IMR-90 (cell line): Measurements from ENCODE around the gene NEGR1. TPM values are rescaled to one million over a fixed set of nuclear protein-coding genes. Genes with fewer than 3 reads are reported as not detected.

Experiments used
- ATAC-seq: fragments of 200-7000 bp; cut with Tn5 transposase; 2 replicates; pipeline ENCODE4 v1.9.1; 2020; ENCODE audit warnings: low read depth, mild to moderate bottlenecking, moderate library complexity
- BruUV-seq: library from RNA; stranded (reverse); fragments of 400-500 nt; replicated peaks from 2 replicates; lab custom pipeline; 2021; lab: Mats Ljungman, UMichigan
- CTCF ChIA-PET: fragments of 300-600 bp; formaldehyde crosslinking; extraction: SDS; loops from one replicate; lab custom pipeline; 2021; ENCODE audit warnings: antibody characterized with exemption; lab: Yijun Ruan, JAX
- POLR2A ChIA-PET: fragments of 300-600 bp; sonication (Branson Sonifier 250); formaldehyde crosslinking; loops from one replicate; lab custom pipeline; 2022; ENCODE audit warnings: antibody characterized with exemption; ENCODE audit not compliant: unreplicated experiment; lab: Charles Lee
- DNase-seq: peaks from one replicate; pipeline ENCODE4 v3.0.0; 2013
- H2AFZ ChIP-seq: replicated peaks from 2 replicates; pipeline ENCODE3; 2013; ENCODE audit warnings: low read length, mild to moderate bottlenecking; ENCODE audit not compliant: poor library complexity
- H2AK5ac ChIP-seq: 2 replicates; pipeline ENCODE4 v1.6.1; 2013; ENCODE audit warnings: low read depth, low read length, inconsistent platforms
- H2AK9ac ChIP-seq: replicated peaks from 2 replicates; pipeline ENCODE3; 2013; ENCODE audit warnings: mild to moderate bottlenecking, low read depth, low read length, moderate library complexity; ENCODE audit not compliant: poor library complexity
- H2BK120ac ChIP-seq: 2 replicates; pipeline ENCODE4 v1.6.1; 2013; ENCODE audit warnings: low read depth, low read length, inconsistent platforms
- H2BK15ac ChIP-seq: 3 replicates; pipeline ENCODE4 v1.6.1; 2013; ENCODE audit warnings: low read depth, low read length, inconsistent platforms
- H2BK20ac ChIP-seq: 2 replicates; pipeline ENCODE4 v1.6.1; 2013; ENCODE audit warnings: low read depth, mild to moderate bottlenecking, inconsistent platforms, low read length, moderate library complexity
- H2BK5ac ChIP-seq: 2 replicates; pipeline ENCODE4 v1.6.1; 2013; ENCODE audit warnings: mild to moderate bottlenecking, low read depth, low read length, inconsistent platforms; ENCODE audit not compliant: poor library complexity, severe bottlenecking
- H3K14ac ChIP-seq: replicated peaks from 2 replicates; pipeline ENCODE4 v1.6.1; 2013; ENCODE audit warnings: low read depth, low read length, inconsistent platforms
- H3K18ac ChIP-seq: 2 replicates; pipeline ENCODE4 v1.6.1; 2013; ENCODE audit warnings: low read depth, low read length, control low read depth
- H3K23ac ChIP-seq: 2 replicates; pipeline ENCODE4 v1.6.1; 2013; ENCODE audit warnings: low read depth, low read length, inconsistent platforms
- H3K27ac ChIP-seq: 2 replicates; pipeline ENCODE4 v1.5.1; 2013; ENCODE audit warnings: mild to moderate bottlenecking, control low read depth, low read length; ENCODE audit not compliant: insufficient read depth
- H3K27me3 ChIP-seq: 2 replicates; pipeline ENCODE4 v1.6.1; 2013; ENCODE audit warnings: low read length; ENCODE audit not compliant: control insufficient read depth, insufficient read depth
- H3K36me3 ChIP-seq: 2 replicates; pipeline ENCODE4 v1.6.1; 2013; ENCODE audit warnings: low read length, mixed read lengths; ENCODE audit not compliant: control insufficient read depth, insufficient read depth
- H3K4ac ChIP-seq: 2 replicates; pipeline ENCODE4 v1.6.1; 2013; ENCODE audit warnings: low read depth, low read length, inconsistent platforms
- H3K4me1 ChIP-seq: 2 replicates; pipeline ENCODE4 v1.6.1; 2013; ENCODE audit warnings: low read length, mixed read lengths; ENCODE audit not compliant: control insufficient read depth, insufficient read depth
- H3K4me2 ChIP-seq: 2 replicates; pipeline ENCODE4 v1.6.1; 2013; ENCODE audit warnings: low read depth, mild to moderate bottlenecking, control low read depth, low read length, moderate library complexity
- H3K4me3 ChIP-seq: 2 replicates; pipeline ENCODE4 v1.5.1; 2013; ENCODE audit warnings: low read depth, mild to moderate bottlenecking, control low read depth, low read length, moderate library complexity; ENCODE audit not compliant: insufficient read depth
- H3K56ac ChIP-seq: 2 replicates; pipeline ENCODE4 v1.6.1; 2013; ENCODE audit warnings: low read length, inconsistent platforms; ENCODE audit not compliant: insufficient read depth; ENCODE audit errors: extremely low read depth
- H3K79me1 ChIP-seq, 2 experiments: 2 replicates each; pipeline ENCODE4 v1.6.1; 2013; ENCODE audit warnings: low read length in 2 of 2, inconsistent platforms in 1 of 2, low read depth in 1 of 2
- H3K9ac ChIP-seq: 2 replicates; pipeline ENCODE4 v1.6.1; 2013; ENCODE audit warnings: low read depth, low read length, control low read depth
- H3K9me1 ChIP-seq: 2 replicates; pipeline ENCODE4 v1.6.1; 2013; ENCODE audit warnings: low read length, inconsistent platforms; ENCODE audit not compliant: insufficient read depth
- H3K9me3 ChIP-seq: 2 replicates; pipeline ENCODE4 v1.6.1; 2013; ENCODE audit warnings: low read length; ENCODE audit not compliant: control insufficient read depth, insufficient read depth
- H4K20me1 ChIP-seq: 2 replicates; pipeline ENCODE4 v1.6.1; 2013; ENCODE audit warnings: low read length, inconsistent platforms; ENCODE audit not compliant: insufficient read depth
- H4K5ac ChIP-seq: 2 replicates; pipeline ENCODE4 v1.6.1; 2013; ENCODE audit warnings: mild to moderate bottlenecking, low read depth, low read length, control low read depth
- H4K8ac ChIP-seq, 2 experiments: 2 replicates each; pipeline ENCODE4 v1.6.1; 2013; ENCODE audit warnings: low read depth in 2 of 2, low read length in 2 of 2, control low read depth in 1 of 2, inconsistent platforms in 1 of 2
- H4K91ac ChIP-seq: 2 replicates; pipeline ENCODE4 v1.6.1; 2013; ENCODE audit warnings: low read depth, low read length, inconsistent platforms; ENCODE audit not compliant: insufficient read depth
- FOS ChIP-seq: fragments of 150-350 bp; IDR thresholded peaks from 2 replicates; pipeline ENCODE4 v1.6.1; 2016; ENCODE audit warnings: low read depth, low read length
- MAZ ChIP-seq: IDR thresholded peaks from 2 replicates; pipeline ENCODE4 v1.6.1; 2012; ENCODE audit warnings: low read depth, mild to moderate bottlenecking, low read length, improper control_type of control experiment, moderate library complexity, borderline replicate concordance
- MXI1 ChIP-seq: IDR thresholded peaks from 2 replicates; pipeline ENCODE4 v1.6.1; 2012; ENCODE audit warnings: low read depth, mild to moderate bottlenecking, low read length, moderate library complexity, borderline replicate concordance
- RAD21 ChIP-seq: IDR thresholded peaks from 2 replicates; pipeline ENCODE4 v1.6.1; 2012; ENCODE audit warnings: low read length, improper control_type of control experiment
- SMC3 ChIP-seq: fragments of 150-350 bp; IDR thresholded peaks from 2 replicates; pipeline ENCODE4 v1.6.1; 2016; ENCODE audit warnings: low read depth, mild to moderate bottlenecking, antibody characterized with exemption, low read length, moderate library complexity
- WGBS, 2 experiments: methylation state at CpG; one replicate each; pipeline versions ENCODE4 v1.1.5 to v1.1.7; 2013; ENCODE audit warnings: missing lambda C conversion rate in 2 of 2; ENCODE audit not compliant: insufficient read length in 1 of 2; ENCODE audit errors: extremely low coverage in 2 of 2; 5-methylcytosine and 5-hydroxymethylcytosine counted together
- dilution Hi-C: fragments of 300-500 bp; cut with HindIII; formaldehyde crosslinking; loops from one replicate; pipeline ENCODE4 v1.14.3; 2018; ENCODE audit warnings: low sequenced_read_pairs; ENCODE audit not compliant: unreplicated experiment
- in situ Hi-C: fragments of 300-500 bp; cut with MboI; formaldehyde crosslinking; loops from 3 replicates; pipeline ENCODE4 v1.14.3; 2019; ENCODE audit warnings: low sequenced_read_pairs, inconsistent platforms, mixed read lengths
- intact Hi-C: fragments of 100-400 bp; cut with micrococcal nuclease; formaldehyde crosslinking; loops from 2 replicates; pipeline ENCODE4 v1.10.0; 2022
- polyA plus RNA-seq, 3 experiments: library from polyadenylated mRNA; depleted of rRNA; stranded (reverse); fragments of >200 nt; gene quantifications; 2 replicates each; pipeline ENCODE4 v1.2.3, GENCODE V29; 2012; ENCODE audit warnings: low replicate concordance in 1 of 3
- total RNA-seq: library from RNA; depleted of rRNA; stranded (reverse); fragments of >200 nt; gene quantifications from 2 replicates; pipeline ENCODE4 v1.2.3, GENCODE V29; 2012

Gene NEGR1
- total and polyA plus RNA-seq, 2 of the 4 experiments (the other 2 are of a cell fraction): 5.1 to 9.1 TPM

GRCh38 chr1:71640116-71640515 is 642.2 kb downstream of the NEGR1 start:
- H3K14ac ChIP-seq: no peak overlapping the region
- CTCF ChIA-PET: no interaction called here
- H2BK20ac ChIP-seq: no peak overlapping the region
- BruUV-seq: no TSS peak
- 100% methylated on average over 1 of the region's 3 CpGs; no CpG with 5 or more reads in 1 of the 2 experiments for WGBS, 2 experiments
- no peak overlapping the region for H3K27ac ChIP-seq
- H2AK5ac ChIP-seq: no peak overlapping the region; the same call in 1 of the 2 replicates
- H2BK15ac ChIP-seq: no peak overlapping the region; the same call in 2 of the 3 replicates
- no peak overlapping the region for H2BK5ac ChIP-seq
- in situ Hi-C loops: no loop called here
- no peak overlapping the region for H4K91ac ChIP-seq
- no peak for DNase-seq
- POLR2A ChIA-PET: no interaction called here
- no peak overlapping the region for H4K5ac ChIP-seq
- no peak overlapping the region for H3K4me3 ChIP-seq
- no peak overlapping the region for H3K4me2 ChIP-seq
- no peak overlapping the region for H3K9ac ChIP-seq
- dilution Hi-C loops: no loop called here
- H2AK9ac ChIP-seq: no peak overlapping the region
- H3K9me1 ChIP-seq: no peaks in the 10 kb centered on the region
- no peak overlapping the region for H3K4ac ChIP-seq
- no peaks in the 10 kb centered on the region; a peak in 1 of 4 replicates for H3K79me1 ChIP-seq
- H4K20me1 ChIP-seq: no peaks in the 10 kb centered on the region
- H4K8ac ChIP-seq: no peak overlapping the region; a peak in 1 of 4 replicates
- no peaks in the 10 kb centered on the region for H3K36me3 ChIP-seq
- TF ChIP-seq RAD21 (no peak), FOS (no peak), SMC3 (no peak), MXI1 (no peak), MAZ (no peak)
- no peak overlapping the region for H3K23ac ChIP-seq
- H3K27me3 ChIP-seq: no peaks in the 10 kb centered on the region
- intact Hi-C loops: no loop called here
- no peak overlapping the region for H3K56ac ChIP-seq
- no peak for ATAC-seq
- H3K18ac ChIP-seq: peak overlapping the region; percentile 48
- no peak overlapping the region for H2BK120ac ChIP-seq
- H3K4me1 ChIP-seq: 0 out of 2 replicates have a peak, but pooled peaks cover 1% of the 10 kb centered on the region
- H3K9me3 ChIP-seq: peaks cover 2% of the 10 kb centered on the region; the same call in 1 of the 2 replicates
- no peak overlapping the region for H2AFZ ChIP-seq
